Tibial nerve (tissue), 4 donors: Measurements from ENCODE around the gene CRYBG1. TPM values are rescaled to one million over a fixed set of nuclear protein-coding genes. Genes with fewer than 3 reads are reported as not detected.

Source experiments
- DNase-seq, 2 donors: peaks; one replicate each; pipeline ENCODE4 v3.0.0-alpha.2; 2019; ENCODE audit warnings: low spot score in 2 of 2
- H3K27ac ChIP-seq, 4 donors: fragments of 200-600 bp; sonication (generic) in 3 of 4; one replicate each; pipeline ENCODE4 v1.5.1; 2017 to 2019; ENCODE audit warnings: mild to moderate bottlenecking in 1 of 4
- H3K27me3 ChIP-seq, 2 donors: fragments of 200-600 bp; sonication (generic) in 1 of 2; one replicate each; pipeline versions ENCODE4 v1.5.1 to v1.6.0; 2017 to 2019
- H3K36me3 ChIP-seq, 3 donors: fragments of 200-600 bp; sonication (generic); one replicate each; pipeline ENCODE4 v1.5.1; 2018 to 2019
- H3K4me1 ChIP-seq, 4 donors: fragments of 200-600 bp; sonication (generic) in 3 of 4; one replicate each; pipeline ENCODE4 v1.5.1; 2017 to 2019
- H3K4me3 ChIP-seq, 4 donors: fragments of 200-600 bp; sonication (generic) in 3 of 4; one replicate each; pipeline ENCODE4 v1.5.1; 2017 to 2019; ENCODE audit warnings: mild to moderate bottlenecking in 1 of 4, moderate library complexity in 1 of 4
- H3K9me3 ChIP-seq, 4 donors: fragments of 200-600 bp; sonication (generic) in 3 of 4; one replicate each; pipeline ENCODE4 v1.5.1; 2017 to 2019
- EP300 ChIP-seq, 2 donors: sonication (generic); formaldehyde crosslinking; IDR thresholded peaks; one replicate each; pipeline ENCODE4 v1.6.1; 2017; ENCODE audit warnings: antibody characterized with exemption in 2 of 2, mild to moderate bottlenecking in 1 of 2
- POLR2A ChIP-seq, 2 donors: fragments of 450-650 bp; IDR thresholded peaks; one replicate each; pipeline ENCODE4 v1.6.1; 2017; ENCODE audit warnings: antibody characterized with exemption in 2 of 2, mild to moderate bottlenecking in 2 of 2, moderate library complexity in 2 of 2
- WGBS, 2 donors: methylation state at CpG; one replicate each; pipeline ENCODE4 v1.1.5; 2018; 5-methylcytosine and 5-hydroxymethylcytosine counted together
- total RNA-seq, 4 donors: library from RNA; depleted of rRNA; stranded (reverse); fragments of >200 nt; gene quantifications; one replicate each; pipeline ENCODE4 v1.1.0, GENCODE V29; 2016
- TF ChIP-seq, protein P1 (sequence below), 5 experiments: fragments of 200-600 bp in 3 of 5; fragments of 450-650 bp in 2 of 5; sonication (generic) in 3 of 5; IDR thresholded peaks; one replicate each; pipeline ENCODE4 v1.5.1; 2016 to 2019; ENCODE audit warnings: antibody characterized with exemption in 5 of 5, mild to moderate bottlenecking in 3 of 5, moderate library complexity in 2 of 5

CRYBG1 gene
- total RNA-seq, 4 donors from 2014 or later: 5.9 to 15.3 (median 8.1) TPM

DNA sequence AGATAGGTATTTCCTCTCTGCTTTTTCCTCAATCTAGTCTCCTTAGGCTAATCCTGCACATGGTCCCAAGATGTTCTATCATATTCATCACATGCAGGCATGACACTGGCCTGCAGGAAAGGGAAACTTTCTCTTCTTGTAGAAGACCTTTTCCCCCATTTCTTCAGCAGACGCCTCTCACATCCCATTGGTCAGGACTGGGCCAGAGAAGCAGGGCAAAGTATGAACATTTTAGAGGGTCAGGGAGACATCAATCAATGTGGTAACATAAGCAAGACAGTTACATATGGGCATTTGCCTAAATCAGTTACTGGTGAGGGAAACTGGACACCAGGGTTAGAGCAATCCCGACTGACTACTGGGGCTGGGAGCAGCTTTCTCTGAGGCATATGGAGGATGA lies 90.1 kb downstream of the CRYBG1 start:
- no peak for DNase-seq
- H3K4me1 ChIP-seq: no peaks in the 10 kb centered on the region
- no peaks in the 10 kb centered on the region for H3K36me3 ChIP-seq
- H3K4me3 ChIP-seq: no peak overlapping the region
- no peak for TF ChIP-seq EP300 (IDR thresholded peaks at IDR 0.05)
- TF ChIP-seq, protein P1, sequence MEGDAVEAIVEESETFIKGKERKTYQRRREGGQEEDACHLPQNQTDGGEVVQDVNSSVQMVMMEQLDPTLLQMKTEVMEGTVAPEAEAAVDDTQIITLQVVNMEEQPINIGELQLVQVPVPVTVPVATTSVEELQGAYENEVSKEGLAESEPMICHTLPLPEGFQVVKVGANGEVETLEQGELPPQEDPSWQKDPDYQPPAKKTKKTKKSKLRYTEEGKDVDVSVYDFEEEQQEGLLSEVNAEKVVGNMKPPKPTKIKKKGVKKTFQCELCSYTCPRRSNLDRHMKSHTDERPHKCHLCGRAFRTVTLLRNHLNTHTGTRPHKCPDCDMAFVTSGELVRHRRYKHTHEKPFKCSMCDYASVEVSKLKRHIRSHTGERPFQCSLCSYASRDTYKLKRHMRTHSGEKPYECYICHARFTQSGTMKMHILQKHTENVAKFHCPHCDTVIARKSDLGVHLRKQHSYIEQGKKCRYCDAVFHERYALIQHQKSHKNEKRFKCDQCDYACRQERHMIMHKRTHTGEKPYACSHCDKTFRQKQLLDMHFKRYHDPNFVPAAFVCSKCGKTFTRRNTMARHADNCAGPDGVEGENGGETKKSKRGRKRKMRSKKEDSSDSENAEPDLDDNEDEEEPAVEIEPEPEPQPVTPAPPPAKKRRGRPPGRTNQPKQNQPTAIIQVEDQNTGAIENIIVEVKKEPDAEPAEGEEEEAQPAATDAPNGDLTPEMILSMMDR (IDR thresholded peaks at IDR 0.05): no peak
- TF ChIP-seq POLR2A (IDR thresholded peaks at IDR 0.05): no peak
- H3K27ac ChIP-seq: no peak overlapping the region
- H3K27me3 ChIP-seq: no peaks in the 10 kb centered on the region
- no peaks in the 10 kb centered on the region for H3K9me3 ChIP-seq
- WGBS, 2 donors: 34 to 61% methylated on average over 2 of the region's 2 CpGs

DNA sequence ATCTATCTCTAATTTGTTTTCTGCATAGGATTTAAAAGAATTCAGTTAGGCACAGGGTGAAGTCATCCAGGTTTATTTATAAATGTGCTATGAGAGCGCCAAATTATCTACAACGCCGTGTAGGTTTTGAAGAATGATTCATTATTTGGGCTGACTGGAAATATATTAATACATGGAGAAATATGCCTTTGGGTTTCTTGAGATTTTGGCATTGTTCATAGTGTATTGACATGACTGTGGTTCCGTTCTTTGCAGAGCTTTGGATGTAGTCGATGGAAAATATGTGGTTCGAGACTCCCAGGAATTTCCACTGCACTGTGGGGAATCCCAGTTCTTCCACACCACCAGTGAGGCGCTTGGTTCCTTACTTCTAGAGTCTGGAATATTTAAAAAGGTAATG lies 90.9 kb downstream of the CRYBG1 start:
- 45 to 55% methylated on average over 7 of the region's 7 CpGs for WGBS, 2 donors
- Histone ChIP-seq H3K4me3 (no peak overlapping the region), H3K36me3 (no peaks in the 10 kb centered on the region), H3K27ac (no peak overlapping the region), H3K27me3 (no peaks in the 10 kb centered on the region), H3K4me1 (no peaks in the 10 kb centered on the region), H3K9me3 (no peaks in the 10 kb centered on the region)
- DNase-seq: no peak
- TF ChIP-seq EP300 (IDR thresholded peaks at IDR 0.05) (no peak), POLR2A (IDR thresholded peaks at IDR 0.05) (no peak)
- TF ChIP-seq, protein P1 (IDR thresholded peaks at IDR 0.05): no peak

DNA sequence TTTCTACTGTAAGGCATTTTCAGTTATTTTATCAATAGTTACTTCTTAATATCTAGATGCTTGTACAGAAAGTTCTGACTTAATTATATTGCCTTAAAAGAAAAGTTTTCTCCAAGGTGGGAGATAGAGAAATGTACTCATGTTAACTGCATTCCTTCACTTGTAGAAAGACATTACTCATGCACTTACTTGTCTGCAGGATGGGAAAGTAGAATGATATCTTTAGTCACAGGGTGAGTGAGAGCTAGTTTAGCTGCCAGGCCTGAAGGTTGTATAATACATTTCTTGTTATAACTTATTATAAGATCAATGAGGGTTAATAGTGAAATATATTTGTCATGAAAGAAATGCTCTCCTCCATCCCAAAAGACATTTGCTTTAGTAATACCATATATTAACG lies 92.1 kb downstream of the CRYBG1 start:
- Histone ChIP-seq H3K9me3 (no peaks in the 10 kb centered on the region), H3K4me1 (no peaks in the 10 kb centered on the region), H3K36me3 (no peaks in the 10 kb centered on the region), H3K27me3 (no peaks in the 10 kb centered on the region), H3K4me3 (no peak overlapping the region), H3K27ac (no peak overlapping the region)
- WGBS, 2 donors: 0 to 87% methylated on average over 1 of the region's 1 CpG
- TF ChIP-seq POLR2A (IDR thresholded peaks at IDR 0.05): no peak
- TF ChIP-seq EP300 (IDR thresholded peaks at IDR 0.05): no peak
- TF ChIP-seq, protein P1 (IDR thresholded peaks at IDR 0.05): no peak
- no peak for DNase-seq

DNA sequence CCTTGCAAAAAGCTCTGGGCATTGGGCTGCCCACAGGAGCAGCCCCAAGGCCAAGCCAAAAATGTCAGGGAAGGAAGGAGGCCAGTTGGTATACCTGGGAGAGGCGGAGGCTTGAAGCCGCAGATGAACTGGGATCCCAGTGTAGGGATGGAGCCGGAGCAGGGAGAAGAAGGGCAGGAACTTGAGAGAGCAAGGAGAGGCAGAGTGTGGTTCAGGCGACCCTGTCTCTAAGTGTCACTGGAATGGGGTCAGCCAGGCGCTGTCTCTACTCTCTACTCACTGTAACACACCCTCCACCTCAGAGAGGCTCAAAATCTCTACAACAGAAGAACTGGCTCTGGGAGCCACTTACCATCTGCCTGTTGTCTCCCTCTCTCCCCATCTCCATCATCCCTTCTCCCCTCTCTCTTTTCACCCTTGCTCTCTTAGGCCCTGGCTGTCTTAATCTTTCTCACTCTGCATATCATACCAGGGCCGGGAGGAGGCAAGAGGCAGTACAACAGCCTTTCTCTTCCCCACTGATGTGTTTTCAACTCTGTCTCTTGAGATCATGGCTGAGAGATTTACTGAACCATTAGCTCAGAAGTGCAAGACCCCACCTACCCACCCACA lies 93.3 kb downstream of the CRYBG1 start:
- no peak for TF ChIP-seq POLR2A (IDR thresholded peaks at IDR 0.05)
- TF ChIP-seq, protein P1 (IDR thresholded peaks at IDR 0.05): no peak
- no peak for TF ChIP-seq EP300 (IDR thresholded peaks at IDR 0.05)

DNA sequence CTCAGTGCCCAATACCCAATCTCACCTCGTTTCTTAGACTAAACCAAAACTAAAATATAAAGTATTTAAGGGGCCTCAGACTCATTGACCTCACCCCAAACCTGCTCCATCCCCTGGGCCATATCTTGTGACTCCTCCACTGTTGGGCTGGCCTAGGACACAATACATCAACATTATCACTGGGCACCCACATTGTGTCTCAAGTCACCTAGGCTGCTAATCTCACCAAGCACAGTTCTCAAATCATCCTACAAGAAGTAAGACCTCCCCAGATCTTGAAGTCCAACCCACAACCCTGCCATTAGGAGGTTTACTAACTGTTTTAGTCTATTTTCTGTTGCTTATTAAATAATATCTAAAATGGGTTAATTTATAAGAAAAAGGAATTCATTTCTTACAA lies 96.2 kb downstream of the CRYBG1 start:
- no peak for DNase-seq
- WGBS, 2 donors: 70 to 77% methylated on average over 1 of the region's 1 CpG

More for the DNA sequence above, 93.3 kb downstream of the CRYBG1 start:
- 65 to 75% methylated on average over 6 of the region's 6 CpGs for WGBS, 2 donors
- no peaks in the 10 kb centered on the region for H3K27me3 ChIP-seq
- no peaks in the 10 kb centered on the region for H3K4me1 ChIP-seq
- DNase-seq: no peak
- H3K9me3 ChIP-seq: no peaks in the 10 kb centered on the region
- H3K4me3 ChIP-seq: no peak overlapping the region
- no peaks in the 10 kb centered on the region for H3K36me3 ChIP-seq
- no peak overlapping the region for H3K27ac ChIP-seq

More for the DNA sequence above, 96.2 kb downstream of the CRYBG1 start:
- Histone ChIP-seq H3K4me1 (no peaks in the 10 kb centered on the region), H3K9me3 (no peaks in the 10 kb centered on the region), H3K36me3 (no peaks in the 10 kb centered on the region), H3K27me3 (no peaks in the 10 kb centered on the region), H3K4me3 (no peak overlapping the region), H3K27ac (no peak overlapping the region)
- TF ChIP-seq, protein P1 (IDR thresholded peaks at IDR 0.05): no peak
- no peak for TF ChIP-seq EP300 (IDR thresholded peaks at IDR 0.05)
- TF ChIP-seq POLR2A (IDR thresholded peaks at IDR 0.05): no peak
